Prostate gland (tissue), 2 donors: Measurements from ENCODE around the gene LRRC4C.

Experiments
- CTCF ChIP-seq, 4 experiments: fragments of 200-600 bp in 2 of 4; fragments of 450-650 bp in 2 of 4; sonication (generic) in 2 of 4; IDR thresholded peaks; 1 replicate in 3 of 4; 2 replicates in 1 of 4; pipeline ENCODE4 v1.5.1; 2016 to 2019; ENCODE audit warnings: antibody characterized with exemption in 4 of 4, mild to moderate bottlenecking in 2 of 4, moderate library complexity in 2 of 4
- POLR2A ChIP-seq: fragments of 450-650 bp; IDR thresholded peaks from one replicate; pipeline ENCODE4 v1.6.1; 2016; ENCODE audit warnings: antibody characterized with exemption, mild to moderate bottlenecking
- POLR2AphosphoS5 ChIP-seq: sonication (generic); formaldehyde crosslinking; IDR thresholded peaks from one replicate; pipeline ENCODE4 v1.6.1; 2017; ENCODE audit warnings: antibody characterized with exemption

DNA sequence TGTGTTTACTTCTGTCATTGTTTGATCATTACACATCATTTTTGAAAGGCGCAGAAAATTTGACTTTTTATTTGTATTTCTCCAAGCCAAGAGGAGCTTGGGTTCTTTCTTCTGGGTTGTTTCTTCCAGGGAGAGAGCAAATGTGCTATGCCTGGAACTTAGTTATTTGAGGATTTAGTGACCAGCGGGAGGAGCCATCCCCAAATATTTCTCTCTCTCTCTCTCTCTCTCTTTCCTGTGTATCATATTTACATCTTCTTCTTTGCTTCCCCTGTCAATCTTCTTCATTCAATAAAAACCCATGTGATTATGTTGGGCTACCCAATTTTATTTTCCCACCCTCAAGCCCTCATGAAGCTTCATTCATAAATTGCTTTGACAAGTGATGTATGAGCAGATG, 534.5 kb downstream of the LRRC4C start:
- TF ChIP-seq CTCF (IDR thresholded peaks at IDR 0.05) (no peak), POLR2AphosphoS5 (no peak), POLR2A (no peak)
